Body of pancreas (tissue), 4 donors: ENCODE results near the gene LMAN2. TPM values are rescaled to one million over a fixed set of nuclear protein-coding genes. Genes with fewer than 3 reads are reported as not detected.
"Not testable (repeated sequence)": the region's sequence is repeated elsewhere in the genome, so short reads cannot be mapped to it uniquely, and the experiment has no call there.

ENCODE experiments used
- ATAC-seq: fragments of 150-250 bp; one replicate; pipeline ENCODE4 v1.9.1; 2016
- DNase-seq, 4 donors: peaks; one replicate each; pipeline ENCODE4 v3.0.0-alpha.2; 2019
- H3K27ac ChIP-seq, 4 donors: fragments of 200-600 bp; sonication (generic); 1 replicate in 3 of 4; 2 replicates in 1 of 4; pipeline versions ENCODE4 v1.5.1 to v1.6.1; 2016 to 2019; ENCODE audit warnings: mild to moderate bottlenecking in 1 of 4, mixed read lengths in 1 of 4, moderate library complexity in 1 of 4
- H3K27me3 ChIP-seq, 2 donors: fragments of 200-600 bp; sonication (generic); one replicate each; pipeline ENCODE4 v1.6.0; 2016; ENCODE audit warnings: mild to moderate bottlenecking in 1 of 2
- H3K36me3 ChIP-seq, 2 donors: fragments of 200-600 bp; sonication (generic); replicated peaks in 1 of 2; 2 replicates each; pipeline ENCODE4 v1.5.1; 2016; ENCODE audit warnings: low read depth in 2 of 2; ENCODE audit not compliant: insufficient read depth in 1 of 2
- H3K4me1 ChIP-seq: fragments of 200-600 bp; sonication (generic); one replicate; pipeline ENCODE4 v1.6.0; 2016
- H3K4me3 ChIP-seq, 2 donors: fragments of 200-600 bp; sonication (generic); 1 replicate in 1 of 2; 2 replicates in 1 of 2; pipeline ENCODE4 v1.5.1; 2016 to 2019
- H3K9me3 ChIP-seq, 3 donors: fragments of 200-600 bp; sonication (generic); 1 replicate in 2 of 3; 2 replicates in 1 of 3; pipeline ENCODE4 v1.5.1; 2016
- CTCF ChIP-seq, 7 experiments: fragments of 450-650 bp in 4 of 7; fragments of 200-600 bp in 3 of 7; sonication (generic) in 3 of 7; IDR thresholded peaks; one replicate each; pipeline ENCODE4 v1.5.1; 2016 to 2019; ENCODE audit warnings: antibody characterized with exemption in 7 of 7
- POLR2A ChIP-seq, 3 donors: fragments of 450-650 bp; IDR thresholded peaks; one replicate each; pipeline ENCODE4 v1.6.1; 2016; ENCODE audit warnings: antibody characterized with exemption in 3 of 3, mild to moderate bottlenecking in 2 of 3
- WGBS, 2 donors: methylation state at CpG; one replicate each; pipeline ENCODE4 v1.1.5; 2017; 5-methylcytosine and 5-hydroxymethylcytosine counted together
- intact Hi-C: fragments of 100-400 bp; cut with DNase I; formaldehyde crosslinking; loops from one replicate; pipeline ENCODE4 v1.15.1; 2023
- total RNA-seq, 2 donors: library from RNA; depleted of rRNA; stranded (reverse); fragments of >200 nt; gene quantifications; one replicate each; pipeline ENCODE4 v1.1.0, GENCODE V29; 2016

The LMAN2 gene
- total RNA-seq, 2 donors from 2014 or later, result 218 to 227 TPM

DNA sequence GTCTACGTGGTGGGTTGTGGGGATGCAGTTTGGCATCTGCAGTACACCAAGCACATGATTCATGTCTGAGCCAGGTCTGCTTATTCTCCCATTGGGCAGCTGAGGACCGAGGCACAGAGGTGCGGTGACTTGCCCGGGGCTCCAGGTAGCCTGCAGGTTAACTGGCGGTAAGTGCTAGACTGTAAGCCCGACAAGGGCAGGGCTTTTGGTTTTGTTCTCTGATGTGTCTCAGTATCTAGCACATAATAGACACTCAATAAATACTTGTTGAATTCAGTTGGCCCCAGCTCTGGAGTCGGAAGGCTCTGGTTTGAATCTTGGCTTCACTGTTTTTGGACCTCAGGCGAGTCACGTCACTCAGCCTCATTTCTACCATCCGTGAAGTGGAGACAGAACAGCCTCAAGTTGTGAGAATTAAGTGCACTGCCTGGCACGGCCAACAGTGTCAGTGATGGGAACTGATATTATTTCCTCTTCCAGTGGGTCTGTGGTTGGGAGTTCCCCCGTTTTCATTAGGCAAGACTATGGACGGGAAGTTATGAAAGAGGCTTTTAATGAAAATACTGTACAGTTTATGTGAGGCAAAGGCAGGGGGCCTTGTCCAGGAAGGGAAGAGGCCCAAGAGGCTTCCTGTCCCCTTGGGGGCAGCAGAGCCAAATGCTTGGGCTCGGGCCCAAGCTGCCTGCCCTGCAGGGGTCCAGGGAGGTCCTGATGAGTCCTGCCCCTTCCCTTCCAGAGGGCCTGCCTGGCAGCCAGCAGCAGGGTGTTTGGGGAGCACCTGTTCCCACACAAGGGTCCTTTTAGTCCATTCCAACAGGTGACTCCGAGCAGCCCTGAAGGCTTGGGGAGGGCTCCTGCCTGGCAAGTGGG, 44.6 kb downstream of the LMAN2 start:
- H3K27me3 ChIP-seq, result no peaks in the 10 kb centered on the region
- TF ChIP-seq CTCF (IDR thresholded peaks at IDR 0.05) (no peak), POLR2A (IDR thresholded peaks at IDR 0.05) (no peak)
- intact Hi-C loops, result no loop called here
- peaks cover 0 to 8% of the 10 kb centered on the region in 2 donors for H3K36me3 ChIP-seq
- H3K27ac ChIP-seq, result peak overlapping the region in 2 of 4 donors; percentile 69 to 74
- H3K9me3 ChIP-seq, result no peaks in the 10 kb centered on the region
- peaks cover 80% of the 10 kb centered on the region for H3K4me1 ChIP-seq
- DNase-seq (peak in 1 of 4 donors; percentile 63), ATAC-seq (no peak)
- 65 to 89% methylated on average over 12 to 15 of the region's 15 CpGs for WGBS, 2 donors
- H3K4me3 ChIP-seq, result no peak overlapping the region

GRCh38 chr5:177306103-177306640, 45.3 kb downstream of the LMAN2 start:
- WGBS, 2 donors, result 69 to 73% methylated on average over 10 to 11 of the region's 11 CpGs
- H3K27me3 ChIP-seq, H3K36me3 ChIP-seq, DNase-seq, H3K4me3 ChIP-seq, ATAC-seq, H3K9me3 ChIP-seq, intact Hi-C loops: not testable (repeated sequence)
- Histone ChIP-seq H3K4me1 (peaks cover 80% of the 10 kb centered on the region), H3K27ac (peak overlapping the region in 1 of 4 donors; percentile 74)

DNA sequence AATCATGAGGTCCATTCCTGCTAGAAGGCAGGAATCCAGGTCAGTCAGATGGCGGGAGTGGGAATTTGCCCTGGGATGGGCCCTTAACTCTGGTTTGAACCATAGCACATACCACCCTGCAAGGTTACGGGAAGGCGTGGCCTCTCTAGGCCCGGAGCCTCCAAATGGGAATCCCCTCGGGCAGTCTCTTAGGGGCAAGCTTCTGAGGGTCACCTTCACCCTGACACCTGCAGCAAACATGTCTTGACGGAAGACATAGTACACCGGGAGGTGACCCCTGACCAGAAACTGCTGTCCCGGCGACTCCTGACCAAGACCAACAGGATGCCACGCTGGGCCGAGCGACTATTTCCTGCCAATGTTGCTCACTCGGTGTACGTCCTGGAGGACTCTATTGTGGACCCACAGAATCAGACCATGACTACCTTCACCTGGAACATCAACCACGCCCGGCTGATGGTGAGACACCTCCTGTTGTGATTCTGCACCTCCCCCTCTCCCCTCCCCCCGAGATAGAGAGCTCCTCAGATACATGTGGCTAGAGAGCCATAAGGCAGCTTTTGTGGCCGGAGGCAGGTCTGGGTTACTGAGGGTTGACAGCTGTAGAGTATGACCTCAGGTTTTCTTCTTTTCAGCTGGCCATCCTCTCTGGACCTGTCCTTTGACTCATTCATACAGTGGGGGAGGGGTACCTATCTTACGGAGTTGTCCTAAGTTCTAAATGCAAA, 46.9 kb downstream of the LMAN2 start:
- Histone ChIP-seq H3K27ac (peak overlapping the region; percentile 81 to 93 (median 90)), H3K4me1 (peaks cover 75% of the 10 kb centered on the region), H3K4me3 (peak overlapping the region; percentile 70 to 80), H3K27me3 (no peaks in the 10 kb centered on the region), H3K9me3 (no peaks in the 10 kb centered on the region), H3K36me3 (peaks cover 0 to 8% of the 10 kb centered on the region in 2 donors)
- intact Hi-C loops, result no loop called here
- TF ChIP-seq POLR2A (IDR thresholded peaks at IDR 0.05) (no peak), CTCF (IDR thresholded peaks at IDR 0.05) (no peak)
- 16 to 17% methylated on average over 8 to 19 of the region's 19 CpGs for whole genome bisulfite sequencing, 2 donors
- DNase-seq (no peak), ATAC-seq (no peak)

DNA sequence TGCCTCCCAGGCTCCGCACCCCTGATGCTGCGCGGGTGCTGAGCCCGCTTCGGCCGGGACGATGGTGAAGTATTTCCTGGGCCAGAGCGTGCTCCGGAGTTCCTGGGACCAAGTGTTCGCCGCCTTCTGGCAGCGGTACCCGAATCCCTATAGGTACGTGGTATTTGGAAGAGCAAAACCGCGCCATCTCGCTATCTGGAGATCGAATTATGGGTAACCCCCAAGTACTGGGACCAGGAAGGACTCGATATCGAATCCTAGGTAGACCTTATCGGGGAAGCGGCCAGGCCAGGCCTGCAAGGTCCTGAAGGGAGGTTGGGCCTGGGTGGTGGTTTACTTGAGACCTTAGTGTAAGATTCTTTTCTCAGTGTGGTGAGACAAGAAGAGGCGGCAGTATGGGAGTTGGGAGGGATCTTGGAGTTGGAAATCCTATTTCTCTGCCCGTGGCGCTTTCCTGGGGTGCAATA, 47.5 kb downstream of the LMAN2 start:
- intact Hi-C loops, result no loop called here

More for the DNA sequence above, 47.5 kb downstream of the LMAN2 start:
- no peak for ATAC-seq
- no peak for DNase-seq
- Histone ChIP-seq H3K4me1 (peaks cover 69% of the 10 kb centered on the region), H3K4me3 (peak overlapping the region; percentile 70 to 80), H3K9me3 (no peaks in the 10 kb centered on the region), H3K27ac (peak overlapping the region; percentile 81 to 93 (median 90)), H3K27me3 (no peaks in the 10 kb centered on the region), H3K36me3 (peaks cover 0 to 8% of the 10 kb centered on the region in 2 donors)
- no peak for TF ChIP-seq CTCF (IDR thresholded peaks at IDR 0.05)
- TF ChIP-seq POLR2A (IDR thresholded peaks at IDR 0.05), result no peak
- 0 to 2% methylated on average over 13 to 25 of the region's 25 CpGs for WGBS, 2 donors
